Smooth muscle cell (in vitro differentiated cells): Measurements from ENCODE around the gene GLCE. TPM values are rescaled to one million over a fixed set of nuclear protein-coding genes. Genes with fewer than 3 reads are reported as not detected.
A peak's percentile ranks its signal among the peaks of the same experiment; 100 is the strongest.

Source experiments
- DNase-seq: peaks from one replicate; lab custom pipeline; 2025; ENCODE audit not compliant: unreplicated experiment; lab: John Stamatoyannopoulos, UW
- H2AFZ ChIP-seq: fragments of 200-600 bp; sonication (generic); 2 replicates; pipeline ENCODE4 v1.6.0; 2016; ENCODE audit warnings: antibody characterized with exemption, low read depth, mild to moderate bottlenecking
- H3F3A ChIP-seq: fragments of 200-600 bp; sonication (generic); 2 replicates; pipeline ENCODE4 v1.6.0; 2017; ENCODE audit warnings: antibody characterized with exemption, low read depth
- H3K27ac ChIP-seq: fragments of 200-600 bp; sonication (generic); 2 replicates; pipeline ENCODE4 v1.5.1; 2016; ENCODE audit warnings: low read depth, mild to moderate bottlenecking
- H3K27me3 ChIP-seq: fragments of 200-600 bp; sonication (generic); 2 replicates; pipeline ENCODE4 v1.6.1; 2016; ENCODE audit warnings: low read depth, mild to moderate bottlenecking
- H3K36me3 ChIP-seq: fragments of 200-600 bp; sonication (generic); 2 replicates; pipeline ENCODE4 v1.5.1; 2016; ENCODE audit warnings: low read depth
- H3K4me1 ChIP-seq: fragments of 200-600 bp; sonication (generic); 2 replicates; pipeline ENCODE4 v1.5.1; 2016; ENCODE audit warnings: low read depth
- H3K4me2 ChIP-seq: fragments of 200-600 bp; sonication (generic); 2 replicates; pipeline ENCODE4 v1.6.0; 2016; ENCODE audit warnings: mild to moderate bottlenecking
- H3K4me3 ChIP-seq: fragments of 200-600 bp; sonication (generic); 2 replicates; pipeline ENCODE4 v1.5.1; 2016; ENCODE audit warnings: mild to moderate bottlenecking
- H3K79me2 ChIP-seq: fragments of 200-600 bp; sonication (generic); 2 replicates; pipeline ENCODE4 v1.6.0; 2016; ENCODE audit warnings: low read depth, mild to moderate bottlenecking
- H3K9ac ChIP-seq: fragments of 200-600 bp; sonication (generic); 2 replicates; pipeline ENCODE4 v1.6.0; 2016; ENCODE audit warnings: low read depth
- H3K9me3 ChIP-seq: fragments of 200-600 bp; sonication (generic); replicated peaks from 2 replicates; pipeline ENCODE4 v1.5.1; 2016; ENCODE audit warnings: low read depth
- H4K20me1 ChIP-seq: fragments of 200-600 bp; sonication (generic); 2 replicates; pipeline ENCODE4 v1.6.0; 2016; ENCODE audit warnings: low read depth
- WGBS: methylation state at CpG from one replicate; pipeline ENCODE4 v1.1.7; 2016; ENCODE audit warnings: low lambda C conversion rate; 5-methylcytosine and 5-hydroxymethylcytosine counted together
- polyA plus RNA-seq: library from polyadenylated mRNA; unstranded; fragments of >200 nt; fragmentation: Nextera tagmentation; extraction: Ambion mirVana; gene quantifications from 2 replicates; pipeline ENCODE4 v1.2.1, GENCODE V29; 2016
- total RNA-seq: library from RNA; depleted of rRNA; stranded (reverse); fragments of >200 nt; gene quantifications from 2 replicates; pipeline ENCODE4 v1.2.3, GENCODE V29; 2014
- TF ChIP-seq, protein P1 (sequence below): fragments of 200-600 bp; sonication (generic); IDR thresholded peaks from 2 replicates; pipeline ENCODE4 v1.5.1; 2017; ENCODE audit warnings: borderline replicate concordance, mild to moderate bottlenecking, antibody characterized with exemption; ENCODE audit not compliant: insufficient read depth, poor library complexity, severe bottlenecking

Gene GLCE
- total and polyA plus RNA-seq, 2 experiments from 2014 or later: 8.3 to 26.6 TPM

DNA sequence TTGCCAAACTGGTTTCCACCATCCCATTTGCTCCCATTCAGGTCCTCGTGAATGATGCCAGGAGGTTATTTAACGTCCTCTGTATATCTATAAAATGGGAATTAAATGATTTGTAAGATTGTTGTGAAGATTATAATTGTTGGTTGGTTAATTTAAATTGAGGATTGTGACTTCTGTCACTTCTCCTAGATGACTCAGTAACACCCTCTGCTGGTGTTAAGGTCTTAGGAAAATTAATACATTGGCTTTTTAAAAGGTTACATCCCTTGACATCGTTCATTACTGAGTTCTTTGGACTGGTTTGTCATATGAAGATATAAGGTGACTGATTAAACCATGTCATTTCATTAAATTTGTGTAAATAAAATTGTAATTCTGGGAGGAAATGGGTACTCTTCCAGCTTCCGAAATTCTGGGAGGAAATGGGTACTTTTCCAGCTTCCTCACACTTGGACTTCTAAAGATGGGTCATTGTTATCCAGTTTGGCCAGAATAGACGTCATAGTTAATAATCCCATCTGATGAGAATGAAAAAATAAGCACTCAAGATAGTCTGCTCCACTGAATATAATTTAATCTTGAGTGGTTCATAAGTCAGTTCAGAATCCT is 105.0 kb downstream of the GLCE start:
- H2AFZ ChIP-seq: no peak overlapping the region
- no peaks in the 10 kb centered on the region for H3F3A ChIP-seq
- 58% methylated on average over 5 of the region's 5 CpGs for WGBS
- H4K20me1 ChIP-seq: no peaks in the 10 kb centered on the region
- no peak overlapping the region for H3K27ac ChIP-seq
- no peaks in the 10 kb centered on the region for H3K9me3 ChIP-seq
- no peaks in the 10 kb centered on the region for H3K79me2 ChIP-seq
- no peaks in the 10 kb centered on the region for H3K27me3 ChIP-seq
- H3K36me3 ChIP-seq: no peaks in the 10 kb centered on the region
- H3K4me1 ChIP-seq: no peaks in the 10 kb centered on the region
- no peak overlapping the region for H3K4me3 ChIP-seq
- H3K4me2 ChIP-seq: no peak overlapping the region
- H3K9ac ChIP-seq: no peak overlapping the region
- TF ChIP-seq, protein P1, sequence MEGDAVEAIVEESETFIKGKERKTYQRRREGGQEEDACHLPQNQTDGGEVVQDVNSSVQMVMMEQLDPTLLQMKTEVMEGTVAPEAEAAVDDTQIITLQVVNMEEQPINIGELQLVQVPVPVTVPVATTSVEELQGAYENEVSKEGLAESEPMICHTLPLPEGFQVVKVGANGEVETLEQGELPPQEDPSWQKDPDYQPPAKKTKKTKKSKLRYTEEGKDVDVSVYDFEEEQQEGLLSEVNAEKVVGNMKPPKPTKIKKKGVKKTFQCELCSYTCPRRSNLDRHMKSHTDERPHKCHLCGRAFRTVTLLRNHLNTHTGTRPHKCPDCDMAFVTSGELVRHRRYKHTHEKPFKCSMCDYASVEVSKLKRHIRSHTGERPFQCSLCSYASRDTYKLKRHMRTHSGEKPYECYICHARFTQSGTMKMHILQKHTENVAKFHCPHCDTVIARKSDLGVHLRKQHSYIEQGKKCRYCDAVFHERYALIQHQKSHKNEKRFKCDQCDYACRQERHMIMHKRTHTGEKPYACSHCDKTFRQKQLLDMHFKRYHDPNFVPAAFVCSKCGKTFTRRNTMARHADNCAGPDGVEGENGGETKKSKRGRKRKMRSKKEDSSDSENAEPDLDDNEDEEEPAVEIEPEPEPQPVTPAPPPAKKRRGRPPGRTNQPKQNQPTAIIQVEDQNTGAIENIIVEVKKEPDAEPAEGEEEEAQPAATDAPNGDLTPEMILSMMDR: peak; percentile 48
- DNase-seq: no peak

DNA sequence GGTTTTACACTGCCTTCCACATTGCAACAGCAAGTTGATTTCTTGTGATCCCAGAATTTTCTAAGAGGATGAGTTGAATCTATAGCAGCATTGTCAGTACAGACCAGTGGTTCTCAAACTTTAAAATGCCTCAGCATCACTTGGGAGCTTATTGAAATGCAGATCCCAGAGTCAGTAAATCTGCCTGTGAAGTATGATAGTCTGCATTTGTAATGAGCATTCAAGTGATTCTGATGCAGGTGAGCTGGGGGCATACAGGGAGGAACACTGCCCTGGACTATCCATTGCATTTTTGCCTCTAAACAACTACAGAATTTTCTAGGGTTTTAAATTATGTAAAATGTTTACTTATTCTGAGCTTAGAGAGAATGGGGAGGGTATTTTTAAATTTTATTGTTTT is 110.8 kb downstream of the GLCE start:
- no peak overlapping the region for H3K9ac ChIP-seq
- no peak overlapping the region for H3K4me2 ChIP-seq
- peaks cover 12% of the 10 kb centered on the region for H3K27me3 ChIP-seq
- no peaks in the 10 kb centered on the region for H4K20me1 ChIP-seq
- H3K4me1 ChIP-seq: peaks cover 6% of the 10 kb centered on the region
- H3K36me3 ChIP-seq: no peaks in the 10 kb centered on the region
- no peaks in the 10 kb centered on the region for H3F3A ChIP-seq
- TF ChIP-seq, protein P1: no peak
- no peak overlapping the region for H3K4me3 ChIP-seq
- no peak for DNase-seq
- no peaks in the 10 kb centered on the region for H3K9me3 ChIP-seq
- no peaks in the 10 kb centered on the region for H3K79me2 ChIP-seq
- H2AFZ ChIP-seq: no peak overlapping the region
- H3K27ac ChIP-seq: no peak overlapping the region

- no peak overlapping the region for H3K4me3 ChIP-seq
- H3F3A ChIP-seq: no peaks in the 10 kb centered on the region
- no peaks in the 10 kb centered on the region for H3K36me3 ChIP-seq
- H2AFZ ChIP-seq: no peak overlapping the region
- H3K9ac ChIP-seq: no peak overlapping the region
- H3K4me2 ChIP-seq: no peak overlapping the region
- DNase-seq: no peak
- TF ChIP-seq, protein P1: no peak
- H3K9me3 ChIP-seq: no peaks in the 10 kb centered on the region
- H3K4me1 ChIP-seq: peaks cover 6% of the 10 kb centered on the region
- no peaks in the 10 kb centered on the region for H3K79me2 ChIP-seq
- H4K20me1 ChIP-seq: no peaks in the 10 kb centered on the region
- WGBS: 71% methylated on average over 3 of the region's 3 CpGs
- no peak overlapping the region for H3K27ac ChIP-seq
- H3K27me3 ChIP-seq: peaks cover 12% of the 10 kb centered on the region
Observed at GRCh38 chr15:69272139-69272538, 111.7 kb downstream of the GLCE start.

DNA sequence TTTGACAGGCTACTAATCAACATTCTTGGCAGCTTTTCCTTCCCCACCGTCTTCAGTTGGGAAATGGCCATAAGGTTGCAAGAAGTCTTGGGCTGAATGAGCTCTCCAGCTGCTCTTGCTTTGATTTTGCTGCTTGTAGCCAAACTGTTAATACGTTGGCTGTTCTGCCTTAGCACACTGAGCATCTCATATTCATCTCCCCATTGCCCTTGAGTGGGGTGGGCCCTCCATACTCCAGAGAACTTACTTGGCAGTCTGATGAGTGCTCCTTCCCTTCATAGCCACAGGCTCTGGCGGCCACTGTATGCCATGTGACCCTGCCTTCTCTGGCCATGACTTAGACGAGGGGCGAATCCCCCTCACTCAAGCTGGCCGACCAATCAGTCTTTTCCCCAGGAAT is 112.5 kb downstream of the GLCE start:
- H3K9ac ChIP-seq: no peak overlapping the region
- TF ChIP-seq, protein P1: no peak
- H3F3A ChIP-seq: no peaks in the 10 kb centered on the region
- DNase-seq: no peak
- no peak overlapping the region for H3K4me2 ChIP-seq
- no peak overlapping the region for H3K27ac ChIP-seq
- no peak overlapping the region for H3K4me3 ChIP-seq
- H3K27me3 ChIP-seq: peaks cover 12% of the 10 kb centered on the region
- H3K36me3 ChIP-seq: no peaks in the 10 kb centered on the region
- no peaks in the 10 kb centered on the region for H4K20me1 ChIP-seq
- no peaks in the 10 kb centered on the region for H3K79me2 ChIP-seq
- no peaks in the 10 kb centered on the region for H3K9me3 ChIP-seq
- no peak overlapping the region for H2AFZ ChIP-seq
- H3K4me1 ChIP-seq: peaks cover 6% of the 10 kb centered on the region
- 94% methylated on average over 6 of the region's 6 CpGs for WGBS
